Measurements from ENCODE around the gene LRBA.

The LRBA gene

GRCh38 chr4:150323406-150324325 lies 691.4 kb downstream of the LRBA start:
- DNase-seq (ENCODE audit: low read depth in 2 of 2) = no peak

DNA sequence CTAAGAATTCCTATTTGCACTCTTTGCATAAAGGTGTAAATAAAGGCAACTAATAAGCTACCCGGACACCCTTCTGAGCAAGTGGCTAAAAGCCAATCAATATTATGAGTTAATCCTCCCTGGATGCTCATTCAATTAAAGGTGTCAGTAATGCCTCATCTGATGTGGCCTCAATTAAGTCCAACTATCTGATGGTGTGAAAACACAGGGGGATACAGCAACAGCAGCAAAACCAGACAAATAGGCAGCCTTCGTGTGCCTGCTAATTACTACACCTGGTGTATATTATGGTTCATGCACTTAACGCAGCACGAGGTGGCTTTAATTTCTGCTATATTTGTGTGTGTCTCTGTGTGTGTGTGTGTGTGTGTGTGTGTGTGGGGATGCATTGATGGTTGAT lies 692.4 kb downstream of the LRBA start:
- DNase-seq (ENCODE audit: low read depth in 2 of 2) = no peak

- no peak for DNase-seq (ENCODE audit: low read depth in 2 of 2)
Measured at GRCh38 chr4:150321113-150321512, 694.0 kb downstream of the LRBA start.

- DNase-seq (ENCODE audit: low read depth in 2 of 2) = no peak
Measured at GRCh38 chr4:150318971-150319370, 696.1 kb downstream of the LRBA start.

DNA sequence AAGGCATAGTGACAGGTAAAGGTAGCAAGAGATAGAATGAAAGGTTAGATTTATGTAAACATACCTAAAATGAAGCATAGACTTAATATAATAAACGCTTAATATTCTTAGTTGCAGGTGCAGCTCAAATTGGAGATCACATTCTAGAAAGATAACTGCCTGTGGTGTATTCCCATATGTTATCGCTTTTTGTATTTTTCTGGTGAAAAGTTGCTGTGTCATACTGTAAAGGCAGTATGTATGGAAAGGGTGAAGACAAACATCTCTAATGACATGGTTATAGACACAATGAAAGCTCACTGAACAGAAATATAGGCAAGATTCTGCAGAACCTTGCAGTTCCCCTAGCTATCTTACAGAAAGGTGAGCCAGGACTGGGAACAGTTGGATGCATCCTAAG lies 696.6 kb downstream of the LRBA start:
- DNase-seq (ENCODE audit: low read depth in 2 of 2) = no peak

DNA sequence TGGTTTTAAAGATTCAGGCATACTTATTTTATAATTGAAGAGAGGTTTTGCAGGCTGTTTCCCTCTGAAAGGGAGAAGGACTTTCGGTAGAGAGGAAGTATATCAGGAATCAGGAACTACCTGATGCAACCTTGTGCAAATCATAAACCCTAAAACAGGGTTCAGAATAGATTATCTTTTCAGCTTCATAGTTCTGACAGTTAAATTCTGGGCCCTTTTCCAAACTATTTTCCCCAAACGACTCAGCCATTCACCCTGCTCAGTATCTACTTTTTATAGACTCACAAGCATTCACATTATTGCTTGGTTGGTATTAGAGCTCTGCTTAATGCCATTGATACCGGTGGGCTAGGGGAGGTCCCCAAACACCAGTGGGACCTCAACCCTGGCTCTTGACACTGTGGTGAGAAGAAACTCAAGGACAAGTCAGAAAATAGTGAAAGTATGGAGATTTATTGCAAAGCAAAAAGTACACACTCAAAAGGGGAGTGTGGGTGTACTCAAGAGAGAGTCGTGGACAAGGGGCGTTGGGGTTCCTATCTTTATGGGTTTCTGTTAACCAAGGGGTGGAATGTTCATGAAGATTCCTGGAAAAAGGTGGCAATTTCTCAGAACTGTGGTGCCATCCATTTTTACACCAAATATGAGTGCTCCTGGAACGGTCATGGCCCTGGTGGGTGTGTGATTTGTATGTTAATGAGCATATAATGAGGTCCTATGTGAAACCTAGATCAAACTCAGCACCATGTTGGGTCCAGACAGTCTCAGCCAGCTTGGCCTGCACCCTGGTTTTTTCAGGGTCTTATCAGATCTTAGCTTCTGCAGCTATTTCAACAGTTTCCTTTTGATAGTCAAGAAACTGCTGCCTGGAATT lies 698.5 kb downstream of the LRBA start:
- no peak for DNase-seq (ENCODE audit: low read depth in 2 of 2)

DNA sequence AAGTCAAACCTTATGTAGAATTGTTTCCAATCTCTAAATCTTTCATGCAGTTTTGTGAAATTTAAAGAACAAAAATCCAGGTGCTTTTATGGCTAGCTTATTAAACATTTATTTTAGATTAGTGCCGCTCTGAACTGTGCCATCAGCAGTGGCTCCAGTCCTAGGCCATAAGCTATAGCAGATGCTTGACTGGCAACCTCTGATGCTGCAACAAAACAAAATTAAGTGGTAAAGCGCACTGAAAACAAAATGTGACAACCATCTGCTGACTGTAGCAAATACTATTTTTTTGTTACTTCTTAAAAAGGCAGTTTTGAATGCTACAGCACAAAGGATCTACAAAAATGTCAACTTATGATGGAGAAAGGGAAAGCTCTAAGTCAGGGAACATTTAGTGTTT lies 699.4 kb downstream of the LRBA start:
- no peak for DNase-seq (ENCODE audit: low read depth in 2 of 2)

- no peak for DNase-seq (ENCODE audit: low read depth in 2 of 2)
Measured at GRCh38 chr4:150315175-150315574, 699.9 kb downstream of the LRBA start.

GRCh38 chr4:150314031-150314430 lies 701.1 kb downstream of the LRBA start:
- no peak for DNase-seq (ENCODE audit: low read depth in 2 of 2)

GRCh38 chr4:150310159-150310895 lies 704.8 kb downstream of the LRBA start:
- no peak for DNase-seq (ENCODE audit: low read depth in 2 of 2)

- DNase-seq (ENCODE audit: low read depth in 2 of 2) = no peak
Measured at GRCh38 chr4:150308824-150309472, 706.1 kb downstream of the LRBA start.

DNA sequence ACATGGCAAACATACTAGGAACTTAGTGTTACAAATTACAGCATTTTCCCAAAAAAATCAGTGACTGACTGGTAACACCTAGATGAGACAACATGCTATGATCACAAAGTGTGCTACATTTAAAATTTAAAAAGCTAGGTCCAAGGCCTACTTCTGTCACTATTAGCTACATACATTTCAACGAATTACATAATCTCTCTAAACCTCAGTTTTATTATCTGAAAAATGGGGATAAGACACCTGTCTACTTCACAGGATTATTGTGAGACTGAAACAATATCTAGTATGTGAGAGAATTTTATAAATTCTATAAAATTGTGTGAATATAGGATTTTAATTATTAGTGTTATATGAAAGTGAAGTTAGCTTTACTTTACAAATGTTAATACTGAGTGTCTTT lies 708.4 kb downstream of the LRBA start:
- DNase-seq (ENCODE audit: low read depth in 2 of 2) = no peak

DNA sequence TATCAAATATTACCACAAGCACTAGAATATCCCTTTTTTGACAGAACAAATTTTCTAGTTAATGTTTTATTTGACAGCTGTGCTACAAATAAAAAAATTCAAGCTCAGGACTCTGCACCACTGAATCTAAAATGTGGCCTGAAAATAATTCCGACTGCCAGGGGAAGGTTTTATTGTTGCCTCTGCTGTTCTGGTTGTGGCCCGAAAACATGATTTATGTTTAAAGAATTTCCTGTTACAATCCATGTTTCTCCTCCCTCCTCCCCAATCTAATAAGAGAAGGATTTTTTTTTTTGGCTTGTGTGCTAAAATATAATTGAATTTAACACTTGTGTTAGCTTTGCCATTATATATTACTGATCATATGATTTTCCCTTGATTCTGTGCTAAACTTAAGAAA lies 709.1 kb downstream of the LRBA start:
- no peak for DNase-seq (ENCODE audit: low read depth in 2 of 2)

- peak; percentile 14 to 40 for DNase-seq (ENCODE audit: low read depth in 2 of 2)
Measured at GRCh38 chr4:150302553-150302952, 712.5 kb downstream of the LRBA start.

DNA sequence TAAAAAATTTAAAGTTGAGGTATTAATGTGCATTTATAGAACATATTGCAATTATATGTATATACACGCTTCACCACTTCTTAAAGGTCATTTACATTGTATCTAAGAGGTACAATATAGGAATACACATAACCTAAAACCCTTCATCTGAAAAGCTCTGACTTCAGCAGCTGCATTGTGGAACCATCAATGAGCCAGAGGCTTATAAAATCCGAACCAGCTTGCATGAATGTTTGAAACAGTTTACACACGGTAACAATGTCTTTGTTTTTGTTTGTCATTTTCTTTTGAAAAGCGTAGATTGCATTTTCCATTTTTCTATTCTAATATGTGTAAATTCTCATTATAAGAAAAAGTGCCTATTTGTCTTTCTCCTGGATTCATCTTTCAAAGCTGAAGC lies 715.3 kb downstream of the LRBA start:
- DNase-seq (ENCODE audit: low read depth in 2 of 2) = no peak

DNA sequence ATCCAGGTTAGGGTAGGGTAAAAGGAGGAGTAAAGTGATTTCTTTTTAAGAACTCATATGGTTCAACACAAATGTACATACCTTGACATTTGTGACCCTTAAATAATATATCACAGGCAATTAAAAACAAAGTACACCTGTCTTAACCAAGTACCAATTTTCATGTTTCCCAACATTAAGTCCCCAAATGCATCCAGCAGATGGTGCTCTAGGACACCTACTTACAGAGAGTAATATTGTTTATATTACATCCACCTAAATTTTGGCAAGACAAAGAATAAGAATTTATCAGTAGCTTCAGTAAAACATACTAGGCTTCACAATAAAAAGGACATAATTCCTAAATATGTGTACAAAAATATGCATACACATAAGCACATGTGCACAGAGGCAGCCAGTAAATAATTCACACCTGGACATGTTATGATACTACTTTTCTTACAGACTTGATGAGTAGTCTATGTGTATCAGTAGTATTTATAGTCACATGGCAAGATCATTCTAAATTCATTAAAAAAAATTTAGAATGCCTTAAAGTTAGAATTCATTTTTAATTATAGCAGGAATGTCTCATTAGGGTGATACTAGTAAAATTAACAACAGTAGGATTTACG lies 717.1 kb downstream of the LRBA start:
- peak; percentile 10 to 23 for DNase-seq (ENCODE audit: low read depth in 2 of 2)

DNA sequence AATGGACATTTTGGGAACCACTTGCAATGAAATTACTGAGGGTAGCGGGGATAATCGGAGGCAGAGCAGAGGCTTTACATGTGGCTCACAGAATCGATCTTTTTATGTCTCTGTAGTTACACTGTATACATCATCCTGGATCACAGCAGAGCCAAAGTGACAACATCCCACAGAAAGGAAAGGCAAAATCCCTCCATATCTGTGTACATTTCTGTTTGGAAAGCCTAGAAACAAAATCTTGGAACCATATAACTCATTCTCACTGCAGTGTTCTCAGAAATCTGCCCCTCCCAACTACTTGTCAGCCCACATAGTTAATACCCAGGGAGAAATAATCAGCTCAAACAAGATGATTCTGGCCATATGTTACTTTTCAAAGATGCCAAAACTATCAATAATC lies 725.2 kb downstream of the LRBA start:
- DNase-seq (ENCODE audit: low read depth in 2 of 2) = no peak

- DNase-seq (ENCODE audit: low read depth in 2 of 2) = no peak
Measured at GRCh38 chr4:150289198-150289597, 725.9 kb downstream of the LRBA start.

GRCh38 chr4:150286656-150287055 lies 728.4 kb downstream of the LRBA start:
- DNase-seq (ENCODE audit: low read depth in 2 of 2) = no peak

DNA sequence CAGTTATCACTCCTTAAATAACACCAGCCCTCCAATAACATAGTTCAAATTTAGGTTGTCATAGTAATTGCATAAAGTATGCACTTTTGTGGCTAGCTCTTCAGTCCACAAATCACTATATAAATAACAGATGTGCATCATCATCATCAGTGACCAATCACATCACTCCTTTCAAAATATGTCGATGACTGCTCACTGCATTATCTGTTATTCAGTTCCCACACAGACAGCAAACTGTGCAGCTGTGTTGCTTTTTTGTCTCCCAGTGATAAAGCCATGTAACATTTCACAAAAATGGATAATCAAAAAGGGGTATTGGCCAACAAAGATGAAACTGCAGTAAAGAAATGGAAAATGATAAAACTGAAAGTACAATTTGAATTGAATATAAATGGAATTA lies 731.4 kb downstream of the LRBA start:
- no peak for DNase-seq (ENCODE audit: low read depth in 2 of 2)

- no peak for DNase-seq (ENCODE audit: low read depth in 2 of 2)
Measured at GRCh38 chr4:150280975-150281374, 734.1 kb downstream of the LRBA start.
